A549 treated with AZD9567 at 1 μM for 4 hours (cell line): ENCODE measurements around the gene BEND3. TPM values are rescaled to one million over a fixed set of nuclear protein-coding genes. Genes with fewer than 3 reads are reported as not detected.

ENCODE experiments used
- total RNA-seq: library from RNA; stranded (reverse); fragments of 200-300 nt; extraction: Qiagen RNA extraction; gene quantifications from 5 replicates; pipeline ENCODE4 v1.2.3, GENCODE V29; 2022; ENCODE audit not compliant: insufficient read depth

BEND3 gene
- 2.8 to 3.8 TPM (median 3.0 TPM) in 5 replicates for total RNA-seq

GRCh38 chr6:107114926-107115694 lies at the start of gene BEND3:
Gene BEND3, minus strand, starts transcription at chr6:107115515. Its CDS starts 16,230 bp downstream, at chr6:107099285.

Other genes starting within 250 kb of the BEND3 start
- 243 to 274 TPM (median 267 TPM) in 5 replicates for gene CD24, start 140.8 kb downstream of the BEND3 start, total RNA-seq
- 10.2 to 24.1 TPM (median 10.6 TPM) in 5 replicates for gene MTRES1, start 87.3 kb downstream of the BEND3 start, total RNA-seq